Neuronal stem cell (in vitro differentiated cells): ENCODE measurements around the gene SYNPO2. TPM values are rescaled to one million over a fixed set of nuclear protein-coding genes. Genes with fewer than 3 reads are reported as not detected.

Experiments
- DNase-seq: peaks from one replicate; pipeline ENCODE4 v3.0.0-alpha.2; 2013; ENCODE audit warnings: low spot score
- H2AFZ ChIP-seq: one replicate; pipeline ENCODE4 v1.6.1; 2013; ENCODE audit warnings: mild to moderate bottlenecking, low read length, inconsistent platforms
- H2AK5ac ChIP-seq: 2 replicates; pipeline ENCODE4 v1.6.1; 2013; ENCODE audit warnings: low read depth, mild to moderate bottlenecking, inconsistent platforms, low read length, moderate library complexity, mixed read lengths
- H2BK120ac ChIP-seq: 2 replicates; pipeline ENCODE4 v1.6.1; 2013; ENCODE audit warnings: low read depth, mild to moderate bottlenecking, inconsistent platforms, low read length, moderate library complexity, mixed read lengths
- H2BK12ac ChIP-seq: one replicate; pipeline ENCODE4 v1.6.1; 2013; ENCODE audit warnings: low read length, inconsistent platforms
- H2BK15ac ChIP-seq: 2 replicates; pipeline ENCODE4 v1.6.1; 2013; ENCODE audit warnings: mild to moderate bottlenecking, low read length, inconsistent platforms, mixed read lengths
- H2BK5ac ChIP-seq: one replicate; pipeline ENCODE4 v1.6.1; 2013; ENCODE audit warnings: inconsistent platforms, mild to moderate bottlenecking, low read length, moderate library complexity
- H3K14ac ChIP-seq: one replicate; pipeline ENCODE4 v1.6.1; 2013; ENCODE audit warnings: low read length, inconsistent platforms
- H3K18ac ChIP-seq: 2 replicates; pipeline ENCODE4 v1.6.1; 2013; ENCODE audit warnings: low read length, inconsistent platforms
- H3K23ac ChIP-seq: 2 replicates; pipeline ENCODE4 v1.6.1; 2013; ENCODE audit warnings: low read depth, mild to moderate bottlenecking, mixed read lengths, low read length, inconsistent platforms; ENCODE audit not compliant: poor library complexity
- H3K27ac ChIP-seq: replicated peaks from 3 replicates; pipeline ENCODE4 v1.5.1; 2013; ENCODE audit warnings: low read length, inconsistent platforms
- H3K27me3 ChIP-seq, 3 experiments: 2 replicates each; pipeline ENCODE4 v1.6.1; 2013; ENCODE audit warnings: low read length in 3 of 3, mild to moderate bottlenecking in 2 of 3, inconsistent platforms in 1 of 3, low read depth in 1 of 3, mixed read lengths in 1 of 3, moderate library complexity in 1 of 3; ENCODE audit not compliant: control insufficient read depth in 3 of 3, insufficient read depth in 3 of 3
- H3K36me3 ChIP-seq, 2 donors: replicated peaks in 1 of 2; 2 replicates each; pipeline ENCODE4 v1.6.1; 2013; ENCODE audit warnings: low read length in 2 of 2; ENCODE audit not compliant: control insufficient read depth in 2 of 2, insufficient read depth in 2 of 2
- H3K4ac ChIP-seq: 2 replicates; pipeline ENCODE4 v1.6.1; 2013; ENCODE audit warnings: inconsistent platforms, mild to moderate bottlenecking, low read length, moderate library complexity
- H3K4me1 ChIP-seq, 2 donors: 1 replicate in 1 of 2; 2 replicates in 1 of 2; pipeline ENCODE4 v1.6.1; 2013; ENCODE audit warnings: low read length in 2 of 2, low read depth in 1 of 2; ENCODE audit not compliant: control insufficient read depth in 2 of 2, insufficient read depth in 1 of 2
- H3K4me2 ChIP-seq: one replicate; pipeline ENCODE4 v1.6.1; 2013; ENCODE audit warnings: mild to moderate bottlenecking, low read length, inconsistent platforms; ENCODE audit not compliant: insufficient read depth, poor library complexity, severe bottlenecking
- H3K4me3 ChIP-seq, 2 donors: 2 replicates each; pipeline ENCODE4 v1.5.1; 2013; ENCODE audit warnings: low read length in 2 of 2, mild to moderate bottlenecking in 2 of 2, inconsistent platforms in 1 of 2, moderate library complexity in 1 of 2
- H3K79me1 ChIP-seq: one replicate; pipeline ENCODE4 v1.6.1; 2013; ENCODE audit warnings: low read depth, mild to moderate bottlenecking, inconsistent platforms, low read length, moderate library complexity
- H3K9ac ChIP-seq: one replicate; pipeline ENCODE4 v1.6.1; 2013; ENCODE audit warnings: mild to moderate bottlenecking, low read depth, low read length, inconsistent platforms; ENCODE audit not compliant: poor library complexity
- H3K9me3 ChIP-seq, 2 donors: replicated peaks in 1 of 2; 2 replicates each; pipeline versions ENCODE3 to v1.6.1; 2013; ENCODE audit warnings: low read length in 2 of 2, mild to moderate bottlenecking in 2 of 2, inconsistent platforms in 1 of 2, low read depth in 1 of 2, mixed read lengths in 1 of 2, moderate library complexity in 1 of 2; ENCODE audit not compliant: control insufficient read depth in 2 of 2, insufficient read depth in 1 of 2
- H4K8ac ChIP-seq: one replicate; pipeline ENCODE4 v1.6.1; 2013; ENCODE audit warnings: low read depth, mild to moderate bottlenecking, inconsistent platforms, low read length, moderate library complexity
- H4K91ac ChIP-seq: one replicate; pipeline ENCODE4 v1.6.1; 2013; ENCODE audit warnings: low read length, low read depth, mild to moderate bottlenecking, inconsistent platforms; ENCODE audit not compliant: poor library complexity
- WGBS, 2 donors: extraction: QIAGEN DNeasy Blood & Tissue Kit; methylation state at CpG; one replicate each; pipeline ENCODE4 v1.1.7; 2013; ENCODE audit warnings: missing lambda C conversion rate in 2 of 2, mixed read lengths in 1 of 2; ENCODE audit not compliant: insufficient read length in 2 of 2, insufficient replicate concordance in 1 of 2; ENCODE audit errors: extremely low coverage in 2 of 2; 5-methylcytosine and 5-hydroxymethylcytosine counted together
- polyA plus RNA-seq, 2 experiments: library from polyadenylated mRNA; stranded (reverse); fragments of 200-250 nt; gene quantifications; one replicate each; pipeline ENCODE4 v1.2.3, GENCODE V29; 2013

The SYNPO2 gene, protein sequence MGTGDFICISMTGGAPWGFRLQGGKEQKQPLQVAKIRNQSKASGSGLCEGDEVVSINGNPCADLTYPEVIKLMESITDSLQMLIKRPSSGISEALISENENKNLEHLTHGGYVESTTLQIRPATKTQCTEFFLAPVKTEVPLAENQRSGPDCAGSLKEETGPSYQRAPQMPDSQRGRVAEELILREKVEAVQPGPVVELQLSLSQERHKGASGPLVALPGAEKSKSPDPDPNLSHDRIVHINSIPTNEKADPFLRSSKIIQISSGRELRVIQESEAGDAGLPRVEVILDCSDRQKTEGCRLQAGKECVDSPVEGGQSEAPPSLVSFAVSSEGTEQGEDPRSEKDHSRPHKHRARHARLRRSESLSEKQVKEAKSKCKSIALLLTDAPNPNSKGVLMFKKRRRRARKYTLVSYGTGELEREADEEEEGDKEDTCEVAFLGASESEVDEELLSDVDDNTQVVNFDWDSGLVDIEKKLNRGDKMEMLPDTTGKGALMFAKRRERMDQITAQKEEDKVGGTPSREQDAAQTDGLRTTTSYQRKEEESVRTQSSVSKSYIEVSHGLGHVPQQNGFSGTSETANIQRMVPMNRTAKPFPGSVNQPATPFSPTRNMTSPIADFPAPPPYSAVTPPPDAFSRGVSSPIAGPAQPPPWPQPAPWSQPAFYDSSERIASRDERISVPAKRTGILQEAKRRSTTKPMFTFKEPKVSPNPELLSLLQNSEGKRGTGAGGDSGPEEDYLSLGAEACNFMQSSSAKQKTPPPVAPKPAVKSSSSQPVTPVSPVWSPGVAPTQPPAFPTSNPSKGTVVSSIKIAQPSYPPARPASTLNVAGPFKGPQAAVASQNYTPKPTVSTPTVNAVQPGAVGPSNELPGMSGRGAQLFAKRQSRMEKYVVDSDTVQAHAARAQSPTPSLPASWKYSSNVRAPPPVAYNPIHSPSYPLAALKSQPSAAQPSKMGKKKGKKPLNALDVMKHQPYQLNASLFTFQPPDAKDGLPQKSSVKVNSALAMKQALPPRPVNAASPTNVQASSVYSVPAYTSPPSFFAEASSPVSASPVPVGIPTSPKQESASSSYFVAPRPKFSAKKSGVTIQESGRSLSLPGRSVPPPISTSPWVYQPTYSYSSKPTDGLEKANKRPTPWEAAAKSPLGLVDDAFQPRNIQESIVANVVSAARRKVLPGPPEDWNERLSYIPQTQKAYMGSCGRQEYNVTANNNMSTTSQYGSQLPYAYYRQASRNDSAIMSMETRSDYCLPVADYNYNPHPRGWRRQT
- polyA plus RNA-seq (2013, experiment 1 of 2), result 0.04 TPM
- 0.03 TPM for polyA plus RNA-seq (2013, experiment 2 of 2)

GRCh38 chr4:118888666-118889311 lies at the start of gene SYNPO2:
TSS of gene SYNPO2 (plus strand) at chr4:118888854. CDS start at chr4:118889037, 183 bp downstream.
- Histone ChIP-seq H3K23ac (no peak within 1 kb of the TSS), H3K36me3 (no peaks in the 10 kb centered on the region), H3K9me3 (no peaks in the 10 kb centered on the region), H4K91ac (no peak within 1 kb of the TSS), H3K9ac (no peak within 1 kb of the TSS), H3K27ac (no peak within 1 kb of the TSS), H3K4me2 (peak within 1 kb of the TSS; percentile 74), H2BK120ac (no peak within 1 kb of the TSS), H2AK5ac (no peak within 1 kb of the TSS), H3K27me3 (peaks cover 0 to 39% (median 7%) of the 10 kb centered on the region in 3 experiments), H3K18ac (peak within 1 kb of the TSS; percentile 36), H3K4me3 (peak within 1 kb of the TSS; percentile 32 to 70), H3K14ac (no peak within 1 kb of the TSS), H4K8ac (no peak within 1 kb of the TSS), H3K4ac (no peak within 1 kb of the TSS), H3K4me1 (peaks cover 0 to 2% of the 10 kb centered on the region in 2 donors), H2AFZ (peak within 1 kb of the TSS; percentile 82), H2BK12ac (no peak within 1 kb of the TSS), H3K79me1 (no peaks in the 10 kb centered on the region), H2BK15ac (no peak within 1 kb of the TSS), H2BK5ac (no peak within 1 kb of the TSS)
- WGBS, 2 donors, result no CpG with 5 or more reads among the region's 29 CpGs
- DNase-seq, result peak; percentile 66

- Histone ChIP-seq H2BK5ac (no peak overlapping the region), H3K27ac (no peak overlapping the region), H2BK15ac (no peak overlapping the region), H3K79me1 (no peaks in the 10 kb centered on the region), H2AK5ac (no peak overlapping the region), H4K91ac (no peak overlapping the region), H3K18ac (no peak overlapping the region), H4K8ac (no peak overlapping the region), H3K23ac (no peak overlapping the region), H3K27me3 (no peaks in the 10 kb centered on the region), H2BK12ac (no peak overlapping the region), H2BK120ac (no peak overlapping the region), H3K4ac (no peak overlapping the region), H2AFZ (no peak overlapping the region), H3K9me3 (no peaks in the 10 kb centered on the region), H3K4me3 (no peak overlapping the region), H3K4me1 (peaks cover 0 to 1% of the 10 kb centered on the region in 2 donors), H3K9ac (no peak overlapping the region), H3K36me3 (no peaks in the 10 kb centered on the region), H3K14ac (no peak overlapping the region), H3K4me2 (no peak overlapping the region)
- no CpG with 5 or more reads among the region's 3 CpGs for WGBS, 2 donors
- DNase-seq, result no peak
Measured at GRCh38 chr4:118839221-118839927, 49.3 kb upstream of the SYNPO2 start.

- no peaks in the 10 kb centered on the region for H3K79me1 ChIP-seq
- H2BK15ac ChIP-seq, result no peak overlapping the region
- H2BK12ac ChIP-seq, result no peak overlapping the region
- DNase-seq, result no peak
- H3K4me2 ChIP-seq, result no peak overlapping the region
- H3K9ac ChIP-seq, result no peak overlapping the region
- no peak overlapping the region for H3K23ac ChIP-seq
- WGBS, 2 donors, result no CpG with 5 or more reads among the region's 3 CpGs
- no peak overlapping the region for H3K27ac ChIP-seq
- no peak overlapping the region for H3K4me3 ChIP-seq
- H3K14ac ChIP-seq, result no peak overlapping the region
- no peak overlapping the region for H3K18ac ChIP-seq
- no peaks in the 10 kb centered on the region for H3K36me3 ChIP-seq
- H2BK5ac ChIP-seq, result no peak overlapping the region
- no peak overlapping the region for H4K8ac ChIP-seq
- no peak overlapping the region for H4K91ac ChIP-seq
- H2BK120ac ChIP-seq, result no peak overlapping the region
- no peak overlapping the region for H2AK5ac ChIP-seq
- H2AFZ ChIP-seq, result no peak overlapping the region
- H3K4me1 ChIP-seq, result no peaks in the 10 kb centered on the region
- no peaks in the 10 kb centered on the region for H3K27me3 ChIP-seq
- H3K4ac ChIP-seq, result no peak overlapping the region
- H3K9me3 ChIP-seq, result no peaks in the 10 kb centered on the region
Measured at GRCh38 chr4:118842055-118842454, 46.6 kb upstream of the SYNPO2 start.
